Spleen (tissue), 11 donors: ENCODE measurements around the gene MOB3B. TPM values are rescaled to one million over a fixed set of nuclear protein-coding genes. Genes with fewer than 3 reads are reported as not detected.

Experiments used
- DNase-seq: peaks from one replicate; pipeline ENCODE4 v3.0.0-alpha.2; 2020
- H3K27ac ChIP-seq, 8 donors: fragments of 200-600 bp; sonication (generic) in 7 of 8; 1 replicate in 4 of 8; 2 replicates in 4 of 8; pipeline versions ENCODE4 v1.5.0 to v1.8.0; 2016 to 2021; ENCODE audit warnings: inconsistent platforms in 4 of 8, mild to moderate bottlenecking in 4 of 8, moderate library complexity in 1 of 8
- H3K27me3 ChIP-seq, 7 donors: fragments of 200-600 bp; sonication (generic) in 6 of 7; replicated peaks in 1 of 7; 1 replicate in 4 of 7; 2 replicates in 3 of 7; pipeline versions ENCODE4 v1.5.0 to v1.8.0; 2016 to 2021; ENCODE audit warnings: inconsistent platforms in 3 of 7, mild to moderate bottlenecking in 1 of 7
- H3K36me3 ChIP-seq, 6 donors: fragments of 200-600 bp; sonication (generic) in 5 of 6; 1 replicate in 4 of 6; 2 replicates in 2 of 6; pipeline versions ENCODE4 v1.5.0 to v1.8.0; 2016 to 2021; ENCODE audit warnings: inconsistent platforms in 2 of 6
- H3K4me1 ChIP-seq, 6 donors: fragments of 200-600 bp; sonication (generic) in 5 of 6; 1 replicate in 3 of 6; 2 replicates in 3 of 6; pipeline versions ENCODE4 v1.5.0 to v1.8.0; 2016 to 2021; ENCODE audit warnings: inconsistent platforms in 3 of 6
- H3K4me3 ChIP-seq, 8 donors: fragments of 200-600 bp; sonication (generic) in 7 of 8; 1 replicate in 4 of 8; 2 replicates in 4 of 8; pipeline versions ENCODE4 v1.5.0 to v1.8.0; 2016 to 2021; ENCODE audit warnings: inconsistent platforms in 4 of 8, mild to moderate bottlenecking in 4 of 8, moderate library complexity in 2 of 8
- H3K9me3 ChIP-seq, 8 donors: fragments of 200-600 bp; sonication (generic) in 7 of 8; 1 replicate in 4 of 8; 2 replicates in 4 of 8; pipeline versions ENCODE4 v1.5.0 to v1.8.0; 2016 to 2021; ENCODE audit warnings: inconsistent platforms in 4 of 8
- CTCF ChIP-seq, 11 experiments: fragments of 200-600 bp in 7 of 11; fragments of 450-650 bp in 4 of 11; sonication (generic) in 4 of 11; IDR thresholded peaks in 8 of 11; conservative IDR thresholded peaks in 3 of 11; 1 replicate in 7 of 11; 2 replicates in 4 of 11; pipeline versions ENCODE4 v1.4.0 to v1.8.0; 2016 to 2021; ENCODE audit warnings: antibody characterized with exemption in 11 of 11, inconsistent platforms in 4 of 11, mild to moderate bottlenecking in 1 of 11
- POLR2A ChIP-seq, 3 donors: fragments of 450-650 bp; IDR thresholded peaks; one replicate each; pipeline ENCODE4 v1.5.1; 2017; ENCODE audit warnings: antibody characterized with exemption in 3 of 3, mild to moderate bottlenecking in 1 of 3
- POLR2AphosphoS5 ChIP-seq, 3 donors: sonication (generic); formaldehyde crosslinking; IDR thresholded peaks; one replicate each; pipeline ENCODE4 v1.5.1; 2017; ENCODE audit warnings: antibody characterized with exemption in 3 of 3
- WGBS, 5 donors: extraction: QIAGEN DNeasy Blood & Tissue Kit in 3 of 5; methylation state at CpG; one replicate each; pipeline versions ENCODE4 v1.1.5 to v1.1.7; 2013 to 2018; 5-methylcytosine and 5-hydroxymethylcytosine counted together
- intact Hi-C: fragments of 100-400 bp; cut with DNase I; formaldehyde crosslinking; loops from one replicate; pipeline ENCODE4 v1.15.0; 2023; ENCODE audit warnings: low total_unique reads
- polyA plus RNA-seq, 3 donors: library from polyadenylated mRNA; stranded (reverse); fragments of 200-250 nt; gene quantifications; one replicate each; pipeline ENCODE4 v1.2.1, GENCODE V29; 2013
- total RNA-seq, 7 donors: library from RNA; depleted of rRNA in 3 of 7; stranded (reverse); fragments of >200 nt in 3 of 7; fragmentation: NEBNext Ultra II Directional in 4 of 7; extraction: Animal tissue kit (Norgen Biotek cat#: 25700) in 4 of 7; gene quantifications; one replicate each; pipeline versions ENCODE4 v1.1.0 to v1.2.1, GENCODE V29; 2016 to 2021
- donor health status: healthy with polysubstance abuse.
- donor health status: DM: no; HTN: no; CAD: no; lungs with moderate emphysema.
- donor health status: DM: no; HTN: no; CAD: no.
- donor health status: Bipolar disorder and iron deficiency.
- donor health status: healthy.
- donor health status: DM: no; HTN: no; CAD: no.
- donor health status: DM: yes; HTN: yes; CAD: no.

MOB3B gene
- total and polyA plus RNA-seq, 10 donors = 9.4 to 27.7 (median 19.9) TPM

DNA sequence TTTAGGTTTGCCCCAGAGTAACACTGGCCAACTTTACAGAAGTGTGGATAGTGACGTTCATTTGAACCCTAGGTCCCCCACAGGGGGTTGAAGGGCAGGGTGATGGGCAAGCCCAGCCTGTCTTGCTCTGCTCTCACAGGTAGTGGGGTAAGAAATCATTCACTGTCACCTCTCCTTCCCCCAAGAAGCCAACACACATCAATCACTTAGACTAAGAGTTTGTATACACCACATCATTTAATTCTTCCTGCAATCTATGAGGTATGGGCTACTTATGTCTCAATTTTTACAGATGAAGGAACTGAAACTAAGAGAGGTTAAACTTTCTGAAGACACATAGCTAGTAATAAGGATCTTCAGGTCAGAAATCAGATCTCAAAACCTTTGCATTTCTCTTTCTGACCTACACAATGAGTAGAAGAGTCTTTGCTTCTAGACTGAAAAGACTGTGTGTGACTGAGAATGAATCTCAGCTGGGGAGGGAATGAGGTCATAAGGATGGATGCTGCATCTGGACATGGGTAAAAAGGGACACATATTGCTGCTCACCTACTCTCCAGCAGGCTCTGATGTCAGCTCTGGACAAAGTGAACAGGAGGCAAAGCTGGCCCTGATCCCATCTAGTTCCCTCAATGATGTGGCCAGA lies 151.7 kb downstream of the MOB3B start:
- no peak overlapping the region for H3K4me3 ChIP-seq
- intact Hi-C loops = no loop called here

DNA sequence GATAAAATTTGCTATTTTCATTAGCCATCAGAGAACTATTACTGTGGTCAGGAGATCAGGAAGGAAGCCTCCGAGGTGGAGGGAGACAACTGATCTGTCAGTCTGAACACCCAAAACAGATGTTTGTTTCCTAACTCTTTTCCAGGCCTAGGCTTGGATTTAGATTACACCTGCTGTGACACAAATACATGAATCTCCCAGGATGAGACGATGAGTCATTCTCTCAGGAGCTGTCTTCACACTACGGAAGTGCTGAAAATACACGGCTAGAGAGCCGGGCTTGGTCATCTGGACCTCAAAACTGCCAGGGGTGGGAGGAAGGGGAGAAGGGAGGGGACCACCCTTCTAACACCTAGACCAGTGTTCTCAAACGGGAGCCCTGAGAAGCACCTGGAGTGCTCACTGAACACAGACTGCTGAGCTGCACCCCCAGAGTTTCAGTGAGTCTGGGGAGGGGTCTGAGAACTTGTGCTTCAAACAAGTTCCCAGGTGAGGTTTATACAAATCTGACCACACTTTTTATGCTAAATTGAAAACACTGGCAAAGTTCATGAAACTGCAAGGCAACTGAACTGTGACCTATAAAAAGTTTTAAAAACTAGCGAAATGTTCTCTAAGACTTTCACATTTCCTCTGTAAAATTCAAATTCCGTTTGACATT lies 152.3 kb downstream of the MOB3B start:
- Histone ChIP-seq H3K4me3 (no peak overlapping the region), H3K9me3 (no peaks in the 10 kb centered on the region), H3K4me1 (peaks cover 12 to 70% (median 32%) of the 10 kb centered on the region in 6 donors), H3K27me3 (no peaks in the 10 kb centered on the region), H3K36me3 (no peaks in the 10 kb centered on the region), H3K27ac (peak overlapping the region; percentile 21 to 90 (median 77))
- intact Hi-C loops = no loop called here
- peak in 2 of 3 donors; percentile 33 to 50 for TF ChIP-seq POLR2AphosphoS5 (IDR thresholded peaks at IDR 0.05)
- TF ChIP-seq CTCF (IDR thresholded peaks at IDR 0.05 in 8 of 11, conservative IDR thresholded peaks at IDR 0.05 in 3 of 11) = no peak
- TF ChIP-seq POLR2A (IDR thresholded peaks at IDR 0.05) = no peak
- 64 to 71% (median 68%) methylated on average over 8 of the region's 8 CpGs for WGBS, 5 donors
- no peak for DNase-seq

More for the DNA sequence above, 151.7 kb downstream of the MOB3B start:
- no peaks in the 10 kb centered on the region for H3K36me3 ChIP-seq
- TF ChIP-seq POLR2AphosphoS5 (IDR thresholded peaks at IDR 0.05) = peak in 1 of 3 donors; percentile 22
- TF ChIP-seq POLR2A (IDR thresholded peaks at IDR 0.05) = no peak
- no peak for TF ChIP-seq CTCF (IDR thresholded peaks at IDR 0.05 in 8 of 11, conservative IDR thresholded peaks at IDR 0.05 in 3 of 11)
- no peak for DNase-seq
- peak overlapping the region in 7 of 8 donors; percentile 49 to 90 (median 80) for H3K27ac ChIP-seq
- peaks cover 12 to 77% (median 32%) of the 10 kb centered on the region in 6 donors for H3K4me1 ChIP-seq
- H3K27me3 ChIP-seq = no peaks in the 10 kb centered on the region
- no peaks in the 10 kb centered on the region for H3K9me3 ChIP-seq
- WGBS, 5 donors = 38 to 57% (median 52%) methylated on average over 1 of the region's 1 CpG

DNA sequence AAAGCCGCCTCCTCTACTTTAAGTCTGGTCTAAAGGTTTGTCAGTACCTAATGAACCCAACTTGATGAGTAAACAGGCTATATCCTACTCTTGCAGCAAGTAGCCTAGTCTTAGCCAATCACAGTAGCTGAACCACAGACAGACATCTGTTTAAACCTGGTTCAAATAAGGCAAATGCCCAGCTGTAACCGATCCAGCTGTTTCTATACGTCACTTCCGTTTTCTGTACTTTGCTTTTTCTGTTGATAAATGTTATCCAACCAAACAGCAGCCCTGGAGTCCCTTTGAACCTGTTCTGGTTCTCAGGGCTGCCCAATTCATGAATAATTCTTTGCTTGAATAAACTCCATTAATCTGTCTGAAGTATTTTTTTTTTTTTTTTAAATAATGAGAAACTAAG lies 155.8 kb downstream of the MOB3B start:
- DNase-seq = no peak
- TF ChIP-seq POLR2AphosphoS5 (IDR thresholded peaks at IDR 0.05) (no peak), CTCF (IDR thresholded peaks at IDR 0.05 in 8 of 11, conservative IDR thresholded peaks at IDR 0.05 in 3 of 11) (no peak), POLR2A (IDR thresholded peaks at IDR 0.05) (no peak)
- intact Hi-C loops = no loop called here
- H3K27me3 ChIP-seq = no peaks in the 10 kb centered on the region
- no peaks in the 10 kb centered on the region for H3K36me3 ChIP-seq
- H3K4me1 ChIP-seq = peaks cover 6 to 65% (median 34%) of the 10 kb centered on the region in 6 donors
- no peak overlapping the region for H3K4me3 ChIP-seq
- no peaks in the 10 kb centered on the region for H3K9me3 ChIP-seq
- WGBS, 5 donors = 87 to 97% (median 91%) methylated on average over 4 of the region's 4 CpGs
- H3K27ac ChIP-seq = peak overlapping the region in 2 of 8 donors; percentile 20 to 80

DNA sequence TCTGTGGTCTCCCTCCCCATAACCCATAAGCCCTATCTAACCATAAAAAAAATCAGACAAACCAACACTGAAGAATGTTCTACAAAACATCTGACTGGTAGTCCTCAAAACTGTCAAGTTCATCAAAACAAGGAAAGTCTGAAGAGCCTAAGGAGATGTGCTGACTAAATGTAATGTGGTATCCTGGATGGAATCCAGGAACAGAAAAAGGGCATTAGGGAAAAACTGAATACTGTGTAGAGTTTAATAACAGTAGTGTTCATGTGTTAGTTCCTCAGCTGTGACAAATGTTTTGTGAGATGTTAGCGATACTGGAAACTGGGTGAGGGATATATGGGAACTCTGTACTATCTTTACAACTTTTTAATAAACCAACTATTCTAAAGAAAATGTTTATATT lies 157.0 kb downstream of the MOB3B start:
- Histone ChIP-seq H3K9me3 (no peaks in the 10 kb centered on the region), H3K4me3 (no peak overlapping the region), H3K36me3 (no peaks in the 10 kb centered on the region), H3K27me3 (no peaks in the 10 kb centered on the region), H3K27ac (no peak overlapping the region), H3K4me1 (peaks cover 13 to 66% (median 37%) of the 10 kb centered on the region in 6 donors)
- DNase-seq = no peak
- TF ChIP-seq CTCF (IDR thresholded peaks at IDR 0.05 in 8 of 11, conservative IDR thresholded peaks at IDR 0.05 in 3 of 11) (no peak), POLR2A (IDR thresholded peaks at IDR 0.05) (no peak), POLR2AphosphoS5 (IDR thresholded peaks at IDR 0.05) (no peak)
- intact Hi-C loops = no loop called here
- 94 to 97% (median 95%) methylated on average over 1 of the region's 1 CpG for WGBS, 5 donors
